ENCODE measurements around the gene PUS10.

- TF ChIP-seq POLR2AphosphoS5 (IDR thresholded peaks at IDR 0.05; ENCODE audit: borderline replicate concordance, low read depth, low read length) (no peak), EZH2 (IDR thresholded peaks at IDR 0.05) (no peak), FOXP2 (optimal IDR thresholded peaks at IDR 0.05; ENCODE audit: control extremely low read depth, extremely low read length, insufficient read depth) (no peak)
Observed at GRCh38 chr2:61014763-61015162, 3.3 kb downstream of the PUS10 start.

Data from SK-N-MC (cell line).